ENCODE measurements around the gene RAB44. TPM values are rescaled to one million over a fixed set of nuclear protein-coding genes. Genes with fewer than 3 reads are reported as not detected.

Gene RAB44
- total RNA-seq, 1 experiment from 2014 or later: 0.05 TPM

GRCh38 chr6:36677753-36678487, 19.7 kb upstream of the RAB44 start:
- Histone ChIP-seq H3K9me2 (ENCODE audit: insufficient read depth) (no peaks in the 10 kb centered on the region), H3K9ac (ENCODE audit: low read length) (peak overlapping the region; percentile 79), H2AFZ (ENCODE audit: low read depth, low read length, poor library complexity, severe bottlenecking) (peak overlapping the region; percentile 62), H3K79me2 (ENCODE audit: insufficient read depth, low read length) (peaks cover 41% of the 10 kb centered on the region), H3K4me2 (ENCODE audit: low read length) (peak overlapping the region; percentile 97), H3K9me3 (ENCODE audit: control insufficient read depth in 1 of 2, insufficient read depth in 1 of 2, low read depth in 1 of 2, low read length in 2 of 2) (no peaks in the 10 kb centered on the region), H3K27ac (ENCODE audit: low read depth, low read length) (peak overlapping the region; percentile 64), H4K20me1 (ENCODE audit: insufficient read depth) (peaks cover 4% of the 10 kb centered on the region; the same call in 1 of the 2 replicates), H3K4me1 (ENCODE audit: control insufficient read depth in 1 of 2, insufficient read depth in 2 of 2, low read length in 2 of 2) (peaks cover 55 to 69% of the 10 kb centered on the region in 2 experiments), H3K4me3 (replicated peaks in 1 of 2; ENCODE audit: low read depth in 1 of 2, low read length in 2 of 2) (peak overlapping the region; percentile 7 to 81; a peak in 2 of 4 replicates), H3K36me3 (ENCODE audit: control insufficient read depth in 1 of 2, insufficient read depth in 2 of 2, low read length in 2 of 2) (no peaks in the 10 kb centered on the region), H3K27me3 (ENCODE audit: insufficient read depth, low read length) (no peaks in the 10 kb centered on the region)
- CTCF ChIA-PET: interaction anchor here (0.9 to 1.1 kb wide), 2 partner anchors 9 to 63 kb away, joined by 3 to 4 read pairs; no protein-coding TSS in a partner anchor
- RAD21 ChIA-PET (ENCODE audit: low non-redundant PET in 1 of 2, low total read pairs in 2 of 2, uncharacterized antibody in 2 of 2, unreplicated experiment in 2 of 2): interaction anchor here in 1 of 2 experiments (1.3 kb wide), 1 partner anchor 11 kb away, joined by 5 read pairs; no protein-coding TSS in a partner anchor
- BruUV-seq (replicated peaks): TSS peak; percentile 32
- no peak for DNase-seq (ENCODE audit: low read depth, low spot score)
- TF ChIP-seq POLR2A (IDR thresholded peaks at IDR 0.05; ENCODE audit: borderline replicate concordance, extremely low read depth, insufficient read depth, insufficient read length) (no peak), MAX (IDR thresholded peaks at IDR 0.05) (no peak), FOSL1 (IDR thresholded peaks at IDR 0.05; ENCODE audit: low read depth) (no peak), REST (IDR thresholded peaks at IDR 0.05; ENCODE audit: low read depth) (no peak), TCF7L2 (IDR thresholded peaks at IDR 0.05; ENCODE audit: borderline replicate concordance, extremely low read depth, insufficient read depth, insufficient read length) (no peak)
- POLR2A ChIA-PET: interaction anchor here (0.7 to 6.3 kb wide), 18 partner anchors 10 to 236 kb away, joined by 3 to 119 read pairs (median 4); no protein-coding TSS in a partner anchor
- intact Hi-C loops (cut with micrococcal nuclease): no loop called here
- ATAC-seq: no peak; the same call in 1 of the 2 replicates

Measured in HCT116 (cell line).